Endothelial cell of umbilical vein (primary cell): ENCODE measurements around the gene SOHLH1.

Experiments
- POLR2A ChIP-seq: IDR thresholded peaks from 2 replicates; pipeline ENCODE4 v1.6.1; 2012; ENCODE audit warnings: low read depth, mild to moderate bottlenecking, control low read depth, low read length
- POLR2AphosphoS5 ChIP-seq: IDR thresholded peaks from 2 replicates; pipeline ENCODE4 v1.6.1; 2012; ENCODE audit warnings: low read depth, mild to moderate bottlenecking, control low read depth, low read length, moderate library complexity; ENCODE audit not compliant: insufficient read depth

- no peak for TF ChIP-seq POLR2A
- TF ChIP-seq POLR2AphosphoS5: no peak
These were observed 29.3 kb upstream of the SOHLH1 start for GRCh38 chr9:135728436-135729110.
